ENCODE measurements around the gene SLA2.
"Not testable (repeated sequence)": the region's sequence is repeated elsewhere in the genome, so short reads cannot be mapped to it uniquely, and the experiment has no call there.

SLA2 gene

DNA sequence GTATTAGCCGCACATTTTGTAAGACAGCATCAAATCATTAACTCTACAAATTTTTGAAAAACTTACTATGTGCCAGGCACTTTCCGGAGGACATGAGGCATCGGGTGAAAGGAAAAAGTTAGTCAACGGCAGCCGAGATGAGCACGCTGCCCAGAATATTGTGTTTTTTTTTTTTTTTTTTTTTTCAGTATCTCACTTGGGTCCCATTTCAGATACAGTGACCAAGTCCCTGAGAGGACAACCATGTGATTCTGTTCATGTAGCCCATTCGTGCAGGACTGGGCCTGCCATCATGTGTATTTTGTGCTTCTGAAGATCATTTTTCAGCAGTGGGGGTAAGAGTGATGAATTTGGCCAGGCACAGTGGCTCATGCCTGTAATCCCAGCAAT, 1.3 kb downstream of the SLA2 start:
- no peak for DNase-seq

- DNase-seq: no peak
These were observed 1.8 kb downstream of the SLA2 start for GRCh38 chr20:36644032-36644705.

DNA sequence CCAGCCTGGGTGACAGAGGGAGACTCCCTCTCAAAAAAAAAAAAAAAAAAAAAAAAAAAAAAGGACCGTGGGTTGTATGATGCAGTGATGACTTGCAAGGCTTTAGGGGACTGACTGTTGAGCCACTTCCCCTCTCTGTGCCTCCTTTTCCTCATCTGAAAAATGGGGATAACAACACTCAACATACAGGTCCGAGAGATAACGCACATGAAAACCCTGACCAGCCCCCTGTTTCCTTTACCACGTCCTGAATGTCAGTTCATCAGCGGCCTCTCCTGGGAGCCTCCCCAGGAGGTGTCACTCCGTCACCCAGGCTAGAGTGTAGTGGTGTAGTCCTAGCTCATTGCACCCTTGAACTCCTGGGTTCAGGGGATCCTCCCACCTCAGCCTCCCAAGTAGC, 3.9 kb downstream of the SLA2 start:
- no peak for DNase-seq

DNA sequence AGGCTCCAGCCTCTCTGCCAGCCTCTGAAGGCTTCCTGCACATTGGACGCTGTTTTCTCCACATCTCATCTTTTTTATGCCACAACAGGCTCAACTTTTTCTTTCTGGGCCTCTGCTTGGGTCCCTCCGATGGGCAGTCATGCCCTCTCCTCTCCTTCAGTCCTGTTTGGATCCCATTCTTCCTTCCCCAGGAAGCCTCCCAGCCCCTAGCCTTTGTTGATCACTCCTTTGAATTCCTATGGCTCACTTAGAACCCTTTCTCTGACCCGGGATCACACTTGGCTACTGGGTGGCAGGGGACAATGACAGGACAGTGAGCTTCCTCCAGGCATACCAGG, 4.5 kb downstream of the SLA2 start:
- DNase-seq: no peak

GRCh38 chr20:36638876-36639400, 7.1 kb downstream of the SLA2 start:
- not testable (repeated sequence) for DNase-seq

DNA sequence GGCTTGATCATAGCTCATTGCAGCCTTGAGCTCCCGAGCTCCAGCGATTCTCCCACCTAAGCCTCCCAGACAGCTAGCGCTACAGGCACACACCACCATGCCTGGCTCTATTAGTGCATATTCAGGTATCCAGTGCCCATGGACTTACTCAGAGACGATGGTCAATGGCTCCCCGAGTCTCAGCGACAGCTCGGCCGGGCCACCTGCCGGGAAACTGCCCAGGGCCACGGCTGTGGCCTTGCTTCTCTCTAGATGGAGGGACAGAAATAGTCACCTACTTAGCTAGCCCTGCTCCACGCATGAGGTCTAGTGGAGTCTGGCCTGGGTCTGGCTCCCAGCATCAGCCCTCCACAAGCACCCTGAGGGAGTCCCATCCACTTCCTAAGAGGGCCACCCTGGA, 11.7 kb downstream of the SLA2 start:
- no peak for DNase-seq

GRCh38 chr20:36633285-36633772, 12.7 kb downstream of the SLA2 start:
- DNase-seq: no peak

DNA sequence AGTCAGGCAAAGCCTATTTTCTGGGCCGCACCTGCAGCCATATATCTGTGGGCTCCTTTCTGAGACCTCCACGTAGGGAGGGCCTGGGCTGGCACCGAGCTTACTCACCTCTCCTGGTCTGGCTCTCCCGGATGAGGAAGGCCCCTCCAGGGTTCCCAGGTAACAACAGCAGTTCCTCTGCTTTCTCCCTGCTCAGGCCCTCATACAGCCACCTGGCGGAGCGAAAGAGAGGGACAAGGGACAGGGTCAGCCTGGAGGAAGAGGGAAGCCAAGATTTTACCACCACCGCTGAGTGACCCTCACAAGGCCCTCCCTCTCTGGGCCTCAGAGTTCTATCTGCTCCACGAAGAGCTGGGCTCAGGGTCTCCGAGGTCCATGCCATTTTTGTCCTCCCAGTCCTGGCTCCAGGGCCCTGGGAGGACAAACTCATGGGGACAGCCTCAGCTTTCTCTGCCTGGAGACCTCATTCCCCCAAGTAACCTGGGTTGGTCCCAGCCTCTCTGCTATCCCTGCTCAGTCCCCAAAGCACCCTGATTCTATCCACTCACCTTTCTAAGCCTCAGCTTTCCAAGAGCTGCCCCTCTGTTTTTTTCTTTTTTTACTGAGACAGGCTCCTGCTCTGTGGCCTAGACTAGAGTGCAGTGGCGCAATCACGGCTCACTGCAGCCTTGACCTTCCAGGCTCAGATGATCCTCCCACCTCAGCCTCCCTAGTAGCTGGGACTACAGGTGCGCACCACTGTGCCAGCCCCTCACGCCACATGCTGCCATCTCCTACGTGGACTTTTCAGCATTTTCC, 13.3 kb downstream of the SLA2 start:
- DNase-seq: no peak

GRCh38 chr20:36632147-36632486, 13.9 kb downstream of the SLA2 start:
- no peak for DNase-seq

GRCh38 chr20:36631646-36632045, 14.3 kb downstream of the SLA2 start:
- DNase-seq: no peak

GRCh38 chr20:36629719-36630681, 16.0 kb downstream of the SLA2 start:
- DNase-seq: no peak

DNA sequence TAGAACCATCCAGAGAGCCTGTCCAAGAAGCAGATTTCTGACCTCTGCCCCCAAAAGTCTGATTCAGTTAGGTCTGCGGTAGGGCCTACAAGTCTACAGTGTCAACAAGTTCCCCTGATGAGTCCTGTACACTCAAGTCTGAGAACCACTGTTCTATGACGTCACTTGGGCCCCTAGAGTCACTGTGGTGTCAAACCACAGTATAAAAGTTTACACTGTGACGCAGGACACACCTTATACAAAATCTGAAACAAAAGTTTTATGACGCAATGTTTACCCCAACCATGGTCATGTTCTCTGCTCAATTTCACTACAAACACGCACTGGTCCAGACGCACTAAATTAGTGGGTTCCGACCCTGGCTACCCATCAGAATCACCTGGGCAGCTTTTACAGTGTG, 17.9 kb downstream of the SLA2 start:
- DNase-seq: no peak

GRCh38 chr20:36624944-36625324, 21.1 kb downstream of the SLA2 start:
- DNase-seq: no peak

GRCh38 chr20:36624068-36624943, 21.7 kb downstream of the SLA2 start:
- no peak for DNase-seq

GRCh38 chr20:36623444-36623843, 22.6 kb downstream of the SLA2 start:
- DNase-seq: no peak

GRCh38 chr20:36620917-36621316, 25.1 kb downstream of the SLA2 start:
- DNase-seq: no peak

GRCh38 chr20:36614781-36615557, 31.0 kb downstream of the SLA2 start:
- no peak for DNase-seq

DNA sequence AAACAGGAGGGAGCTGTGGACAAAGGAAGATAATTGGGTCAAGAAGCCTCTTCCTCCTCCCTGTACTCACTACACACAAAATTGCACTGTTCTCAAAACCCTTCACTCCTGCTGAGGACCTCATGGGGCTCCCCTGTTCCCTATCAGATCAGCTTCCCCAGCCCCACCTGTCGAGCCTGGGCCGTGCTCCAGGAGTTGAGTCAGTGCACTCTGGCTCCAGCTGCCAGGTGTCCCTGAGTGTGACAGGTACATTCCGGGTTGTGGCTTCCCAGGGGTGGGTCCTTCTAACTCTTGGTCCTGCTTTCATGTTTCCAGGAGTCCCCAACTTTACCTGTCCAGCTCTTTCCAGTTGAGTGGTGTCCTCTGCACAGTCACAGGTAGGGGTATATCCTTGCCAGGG, 32.0 kb downstream of the SLA2 start:
- DNase-seq: no peak

- DNase-seq: no peak
These were observed 34.4 kb downstream of the SLA2 start for GRCh38 chr20:36611625-36612024.

GRCh38 chr20:36608388-36608728, 37.6 kb downstream of the SLA2 start:
- not testable (repeated sequence) for DNase-seq

GRCh38 chr20:36607586-36608387, 38.2 kb downstream of the SLA2 start:
- no peak for DNase-seq

All from NCI-H1694 (cell line).